ENCODE measurements around the gene AP2A2.

AP2A2 gene

GRCh38 chr11:924406-925157 is 1.1 kb upstream of the AP2A2 start:
- DNase-seq (ENCODE audit: low read depth), result no peak

GRCh38 chr11:925158-925495 is 543 bp upstream of the AP2A2 start:
- DNase-seq (ENCODE audit: low read depth), result no peak

GRCh38 chr11:926341-926916 is 759 bp downstream of the AP2A2 start:
- peak; percentile 78 for DNase-seq (ENCODE audit: low read depth)

- no peak for DNase-seq (ENCODE audit: low read depth)
These were observed 2.2 kb downstream of the AP2A2 start for GRCh38 chr11:927871-928270.

GRCh38 chr11:928786-929185 is 3.1 kb downstream of the AP2A2 start:
- no peak for DNase-seq (ENCODE audit: low read depth)

GRCh38 chr11:929405-929804 is 3.7 kb downstream of the AP2A2 start:
- DNase-seq (ENCODE audit: low read depth), result no peak

- no peak for DNase-seq (ENCODE audit: low read depth)
These were observed 5.7 kb downstream of the AP2A2 start for GRCh38 chr11:931385-931784.

GRCh38 chr11:932435-932834 is 6.8 kb downstream of the AP2A2 start:
- no peak for DNase-seq (ENCODE audit: low read depth)

GRCh38 chr11:933142-933851 is 7.6 kb downstream of the AP2A2 start:
- no peak for DNase-seq (ENCODE audit: low read depth)

GRCh38 chr11:933936-934335 is 8.3 kb downstream of the AP2A2 start:
- no peak for DNase-seq (ENCODE audit: low read depth)

- no peak for DNase-seq (ENCODE audit: low read depth)
These were observed 8.9 kb downstream of the AP2A2 start for GRCh38 chr11:934527-934926.

GRCh38 chr11:936199-936598 is 10.5 kb downstream of the AP2A2 start:
- DNase-seq (ENCODE audit: low read depth), result no peak

GRCh38 chr11:937841-938261 is 12.2 kb downstream of the AP2A2 start:
- no peak for DNase-seq (ENCODE audit: low read depth)

GRCh38 chr11:940496-941135 is 14.9 kb downstream of the AP2A2 start:
- no peak for DNase-seq (ENCODE audit: low read depth)

GRCh38 chr11:942823-943222 is 17.2 kb downstream of the AP2A2 start:
- no peak for DNase-seq (ENCODE audit: low read depth)

GRCh38 chr11:944711-945470 is 19.2 kb downstream of the AP2A2 start:
- DNase-seq (ENCODE audit: low read depth), result no peak

GRCh38 chr11:945986-946385 is 20.3 kb downstream of the AP2A2 start:
- no peak for DNase-seq (ENCODE audit: low read depth)

GRCh38 chr11:947744-948143 is 22.1 kb downstream of the AP2A2 start:
- no peak for DNase-seq (ENCODE audit: low read depth)

- DNase-seq (ENCODE audit: low read depth), result no peak
These were observed 25.8 kb downstream of the AP2A2 start for GRCh38 chr11:951507-951906.

GRCh38 chr11:952406-953385 is 27.0 kb downstream of the AP2A2 start:
- DNase-seq (ENCODE audit: low read depth), result no peak

- DNase-seq (ENCODE audit: low read depth), result no peak
These were observed 27.8 kb downstream of the AP2A2 start for GRCh38 chr11:953512-953911.
